Measurements from ENCODE around the gene GOLGA8N. TPM values are rescaled to one million over a fixed set of nuclear protein-coding genes. Genes with fewer than 3 reads are reported as not detected.
A peak's percentile ranks its signal among the peaks of the same experiment; 100 is the strongest.

GOLGA8N gene
- total RNA-seq, 1 experiment from 2014 or later = not detected

DNA sequence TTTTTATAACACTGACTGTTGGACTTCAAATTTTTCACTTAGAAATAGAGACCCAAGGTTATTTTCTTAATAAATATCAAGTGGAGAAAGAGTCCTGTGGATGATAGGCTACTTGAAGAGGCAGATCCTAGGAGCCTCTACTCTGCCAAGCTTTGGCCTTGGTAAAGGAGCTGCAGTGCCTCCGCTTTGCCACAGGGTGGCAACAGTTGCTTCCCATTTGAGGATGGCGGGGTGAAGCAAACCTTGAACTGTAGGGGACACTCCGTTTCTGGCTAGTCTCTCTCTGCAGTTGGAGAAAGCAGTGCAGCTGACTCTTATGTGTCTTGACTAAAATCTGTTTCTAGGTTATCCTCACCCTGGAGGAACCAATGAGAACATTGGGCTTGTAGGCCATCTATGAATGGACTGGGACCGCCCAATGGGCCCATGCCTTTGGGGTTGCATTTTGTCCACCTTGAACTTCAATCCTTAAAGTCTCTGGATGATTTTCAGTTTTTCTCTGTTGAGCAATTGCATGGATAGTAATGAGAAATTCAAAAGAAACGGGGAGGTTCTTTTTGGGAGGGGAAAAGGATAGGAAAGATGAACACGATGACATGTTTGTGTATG is 58.1 kb downstream of the GOLGA8N start:
- peak; percentile 77 for DNase-seq (ENCODE audit: low spot score)

DNA sequence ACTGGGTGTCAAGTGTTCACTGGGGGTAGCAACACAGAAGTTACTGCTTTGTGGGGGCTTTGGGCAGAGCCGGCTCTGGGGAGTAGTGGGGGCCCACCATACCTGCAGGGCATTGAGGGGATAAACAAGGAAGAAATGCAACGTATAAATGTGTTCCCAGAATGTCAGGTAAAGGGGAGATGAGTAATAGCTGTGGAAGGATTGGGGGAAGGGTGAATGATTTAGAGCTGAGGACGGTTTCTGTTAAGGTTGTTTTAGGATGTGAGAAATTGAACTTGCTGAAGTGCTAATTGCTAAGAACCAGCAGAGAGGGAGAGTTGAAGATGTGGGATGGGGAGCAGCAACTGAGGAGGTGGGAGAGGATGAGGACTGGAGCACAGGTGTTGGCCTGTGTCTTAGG is 58.9 kb downstream of the GOLGA8N start:
- no peak for DNase-seq (ENCODE audit: low spot score)

DNA sequence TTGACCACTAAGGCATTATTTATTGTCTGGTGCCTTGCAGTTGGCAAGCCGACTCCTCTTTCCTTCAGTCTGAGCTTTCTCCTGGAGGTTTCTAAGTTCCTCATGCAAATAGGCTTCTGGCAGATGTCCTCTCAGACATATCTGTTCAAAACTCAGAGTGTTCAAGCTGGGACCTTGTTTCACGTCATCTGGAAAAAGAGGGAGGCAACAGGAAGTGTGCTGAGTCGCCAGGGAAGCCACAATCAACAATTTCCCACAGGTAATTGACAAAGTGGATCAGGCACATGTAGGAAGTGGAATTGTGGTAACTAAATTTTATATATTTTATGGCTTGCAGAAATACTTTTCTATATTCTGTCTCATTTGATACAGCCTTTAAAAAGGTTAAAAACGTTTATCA is 62.8 kb downstream of the GOLGA8N start:
- DNase-seq (ENCODE audit: low spot score) = no peak

DNA sequence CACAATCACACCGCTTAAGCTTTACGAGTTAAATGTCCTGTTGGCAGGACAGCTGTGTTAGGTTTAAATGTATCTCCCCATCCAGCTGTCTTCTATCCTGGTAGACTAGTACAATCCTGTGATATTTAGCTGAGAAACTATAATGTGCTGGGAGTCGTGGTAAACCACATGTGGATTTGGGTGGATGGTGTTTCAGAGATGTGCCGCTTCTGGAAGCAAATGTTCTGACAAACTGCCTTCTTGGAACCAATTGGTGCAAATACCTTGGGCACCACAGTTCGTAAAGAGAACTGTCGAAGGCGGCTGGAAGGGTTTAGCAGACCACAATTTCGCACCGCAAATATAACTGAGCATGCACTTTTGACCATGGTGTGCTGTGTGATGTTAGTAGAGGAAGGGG is 63.2 kb downstream of the GOLGA8N start:
- no peak for DNase-seq (ENCODE audit: low spot score)

Small RNA genes lying within 50 kb of the gene (small RNA-seq; reads per million reads assigned to genes)
- not detected for gene RN7SL286P

Other genes starting within 250 kb of the GOLGA8N start
- not detected in 2 replicates for gene GOLGA8K, start 190.2 kb upstream of the GOLGA8N start, total RNA-seq (2014; rRNA removed; shearing (Covaris generic))
- gene GOLGA8O, start 137.8 kb upstream of the GOLGA8N start, total RNA-seq (2014; rRNA removed; shearing (Covaris generic)) = not detected in 2 replicates
- 26.4 and 33.9 TPM in 2 replicates for gene ARHGAP11A, start 22.0 kb downstream of the GOLGA8N start, total RNA-seq (2014; rRNA removed; shearing (Covaris generic))
- gene SCG5, start 48.3 kb downstream of the GOLGA8N start, total RNA-seq (2014; rRNA removed; shearing (Covaris generic)) = 0.25 and 0.37 TPM in 2 replicates
- not detected in 2 replicates for gene GREM1, start 124.5 kb downstream of the GOLGA8N start, total RNA-seq (2014; rRNA removed; shearing (Covaris generic))

Data from HT-29 (cell line).